Globus pallidus (tissue), 1 donor: Measurements from ENCODE around the gene GMNN.
"Not testable (repeated sequence)": the region's sequence is repeated elsewhere in the genome, so short reads cannot be mapped to it uniquely, and the experiment has no call there.

Source experiments
- DNase-seq: peaks from one replicate; pipeline ENCODE4 v3.0.0-alpha.2; 2015; ENCODE audit warnings: low spot score

GMNN gene

DNA sequence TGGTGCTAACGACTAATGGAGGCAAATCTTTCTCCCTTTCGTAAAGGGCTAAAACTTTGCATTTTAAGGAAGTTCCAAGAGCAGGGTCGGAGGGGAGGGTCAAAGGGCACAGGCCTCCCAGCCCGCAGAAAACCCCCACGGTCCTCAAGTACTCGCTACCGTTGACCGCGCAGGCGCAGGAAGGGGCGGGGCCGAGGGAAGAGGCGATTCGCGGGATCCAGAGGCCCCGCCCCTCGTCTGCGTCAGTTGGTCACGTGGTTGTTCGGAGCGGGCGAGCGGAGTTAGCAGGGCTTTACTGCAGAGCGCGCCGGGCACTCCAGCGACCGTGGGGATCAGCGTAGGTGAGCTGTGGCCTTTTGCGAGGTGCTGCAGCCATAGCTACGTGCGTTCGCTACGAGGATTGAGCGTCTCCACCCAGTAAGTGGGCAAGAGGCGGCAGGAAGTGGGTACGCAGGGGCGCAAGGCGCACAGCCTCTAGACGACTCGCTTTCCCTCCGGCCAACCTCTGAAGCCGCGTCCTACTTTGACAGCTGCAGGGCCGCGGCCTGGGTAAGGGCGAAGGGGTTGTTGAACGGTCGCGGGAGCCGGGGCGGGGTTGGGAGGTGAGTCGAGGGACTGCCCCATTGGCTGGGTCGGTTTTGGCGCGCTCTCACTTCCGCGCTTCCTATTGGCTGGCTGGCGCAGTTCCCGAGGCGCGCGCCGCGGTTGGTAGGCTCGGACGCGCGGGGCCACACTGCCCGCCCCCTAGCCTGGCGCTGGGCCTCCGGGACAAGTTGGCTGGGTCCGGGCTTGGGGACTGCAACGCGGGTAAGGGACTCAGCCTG, at the start of gene GMNN:
TSS of gene GMNN (plus strand) at position 242 of the 824 bp plus-strand sequence. CDS start 2,310 bp downstream, outside the sequence.
- DNase-seq: peak; percentile 97

DNA sequence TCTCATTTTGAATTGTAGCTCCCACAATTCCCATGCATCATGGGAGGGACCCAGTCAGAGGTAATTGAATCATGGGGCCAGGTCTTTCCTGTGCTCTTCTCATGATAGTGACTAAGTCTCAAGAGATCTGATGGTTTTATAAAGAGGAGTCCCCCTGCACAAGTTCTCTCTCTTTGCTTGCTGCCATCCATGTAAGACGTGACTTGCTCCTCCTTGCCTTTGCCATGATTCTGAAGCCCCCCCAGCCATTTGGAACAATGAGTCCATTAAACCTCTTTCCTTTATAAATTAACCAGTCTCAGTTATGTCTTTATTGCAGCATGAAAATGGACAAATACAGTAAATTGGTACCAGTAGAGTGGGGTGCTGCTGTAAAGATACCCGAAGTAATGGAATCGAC, 44.1 kb upstream of the GMNN start:
- not testable (repeated sequence) for DNase-seq

DNA sequence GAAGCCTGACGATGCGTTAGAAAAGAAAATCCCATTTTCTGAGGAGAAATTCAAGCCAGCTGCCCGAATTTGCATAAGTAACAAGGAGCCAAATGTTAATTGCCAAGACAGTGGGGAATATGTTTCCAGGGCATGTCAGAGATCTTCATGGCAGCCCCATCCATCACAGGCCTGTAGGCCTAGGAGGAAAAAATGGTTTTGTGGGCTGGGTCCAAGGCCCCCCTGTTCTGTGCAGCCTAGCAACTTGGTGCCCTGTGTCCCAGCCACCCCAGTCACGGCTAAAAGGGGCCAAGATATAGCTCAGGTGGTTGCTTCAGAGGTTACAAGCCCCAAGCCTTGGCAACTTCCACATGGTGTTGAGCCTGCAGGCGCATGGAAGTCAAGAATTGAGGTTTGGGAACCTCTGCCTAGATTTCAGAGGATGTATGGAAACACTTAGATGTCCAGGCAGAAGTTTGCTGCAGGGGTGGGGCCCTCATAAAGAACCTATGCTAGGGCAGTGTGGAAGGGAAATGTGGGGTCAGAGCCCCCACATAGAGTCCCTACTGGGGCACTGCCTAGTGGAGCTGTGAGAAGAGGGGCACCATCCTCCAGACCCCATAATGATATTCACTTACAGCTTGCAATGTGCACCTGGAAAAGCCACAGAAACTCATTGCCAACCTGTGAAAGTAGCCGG, 43.1 kb upstream of the GMNN start:
- not testable (repeated sequence) for DNase-seq

DNA sequence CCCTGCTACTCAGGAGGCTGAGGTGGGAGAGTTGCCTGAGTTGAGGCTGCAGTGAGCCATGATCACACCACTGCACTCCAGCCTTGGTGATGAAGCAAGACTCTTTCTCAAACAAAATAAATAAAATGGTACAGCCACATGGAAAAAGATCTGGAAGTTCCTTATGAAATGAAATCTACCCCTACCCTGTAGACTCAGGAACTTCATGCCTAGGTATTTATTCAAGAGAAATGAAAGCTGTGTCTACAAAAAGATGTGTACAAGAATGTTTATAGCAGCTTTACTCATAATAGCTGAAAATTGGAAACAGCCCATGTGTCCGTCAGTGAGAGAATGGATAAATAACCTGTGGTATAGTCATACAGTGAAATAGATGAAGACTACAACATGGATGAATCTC, 40.6 kb upstream of the GMNN start:
- no peak for DNase-seq

DNA sequence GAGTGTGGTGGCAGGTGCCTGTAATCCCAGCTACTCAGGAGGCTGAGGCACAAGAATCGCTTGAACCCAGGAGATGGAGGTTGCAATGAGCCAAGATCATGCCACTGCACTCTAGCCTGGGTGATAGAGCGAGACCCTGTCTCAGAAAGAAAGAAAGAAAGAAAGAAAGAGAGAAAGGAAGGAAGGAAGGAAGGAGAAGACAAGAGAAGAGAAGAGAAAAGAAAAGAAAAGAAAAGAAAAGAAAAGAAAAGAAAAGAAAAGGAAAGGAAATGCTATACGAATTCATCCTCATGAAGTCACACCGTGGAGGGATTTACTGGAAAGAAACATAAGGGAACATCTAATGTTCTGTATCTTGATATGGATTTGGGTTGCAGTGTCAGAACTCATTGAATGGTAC, 40.0 kb upstream of the GMNN start:
- DNase-seq: not testable (repeated sequence)

DNA sequence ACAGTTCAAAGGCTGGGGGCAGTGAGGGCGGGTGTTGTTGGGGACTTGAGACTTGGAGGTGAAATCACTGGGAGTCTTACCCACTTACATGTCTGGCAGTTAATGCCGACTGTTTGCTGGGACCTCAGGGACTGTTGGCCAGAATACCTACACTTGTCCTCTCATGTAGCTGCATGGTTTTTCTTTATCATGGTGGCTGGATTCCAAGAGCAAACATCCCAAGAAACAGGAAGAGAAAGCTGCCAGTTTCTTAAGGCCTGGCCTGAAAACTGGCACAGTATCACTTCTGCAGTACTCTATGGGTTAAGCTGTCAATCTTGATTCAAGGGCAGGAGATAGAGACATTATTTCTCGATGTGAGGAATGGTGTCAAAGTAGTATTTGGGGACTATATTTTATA, 36.0 kb upstream of the GMNN start:
- DNase-seq: no peak

DNA sequence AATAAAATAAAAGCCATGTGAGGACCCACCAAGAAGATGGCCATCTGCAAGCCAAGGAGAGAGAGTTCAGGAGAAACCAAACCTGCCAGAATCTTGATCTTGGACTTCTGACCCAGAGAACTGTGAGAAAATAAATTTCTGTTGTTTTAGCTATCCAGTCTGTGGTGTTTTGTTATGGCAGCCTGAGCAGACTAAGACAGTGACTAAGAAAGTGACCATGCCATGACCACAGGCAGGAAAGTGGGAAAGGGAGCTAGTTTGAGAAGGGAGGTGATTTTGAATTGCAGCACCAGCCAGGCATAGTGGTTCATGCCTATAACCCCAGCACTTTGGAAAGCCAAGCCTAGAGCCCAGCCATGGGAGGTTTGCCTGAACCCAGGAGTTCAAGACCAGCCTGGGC, 33.9 kb upstream of the GMNN start:
- no peak for DNase-seq

DNA sequence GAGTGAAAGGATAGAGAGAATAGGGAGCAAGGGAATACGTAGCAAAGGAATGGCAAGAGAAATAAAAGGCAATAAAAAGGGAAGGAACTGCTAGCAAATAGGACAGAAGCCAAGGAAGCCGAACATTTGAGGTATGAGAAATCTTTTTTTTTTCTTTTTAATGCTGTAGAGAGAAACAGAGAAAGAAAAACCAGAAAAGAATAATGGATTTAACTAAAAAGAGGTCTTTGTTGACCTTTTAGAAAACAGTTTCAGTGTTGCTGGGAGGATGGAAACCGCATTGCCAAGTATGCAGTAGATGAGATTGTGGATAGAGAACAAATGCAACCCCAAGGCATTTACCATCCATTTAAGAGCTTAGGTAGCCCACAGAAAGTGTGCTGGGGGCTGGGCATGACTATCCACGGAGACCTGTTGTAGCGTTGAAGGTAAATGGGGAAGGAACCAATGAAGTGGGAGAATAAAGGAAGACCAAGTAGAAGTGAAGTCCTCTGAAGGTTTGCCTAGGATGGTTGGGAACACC, 32.5 kb upstream of the GMNN start:
- DNase-seq: no peak

DNA sequence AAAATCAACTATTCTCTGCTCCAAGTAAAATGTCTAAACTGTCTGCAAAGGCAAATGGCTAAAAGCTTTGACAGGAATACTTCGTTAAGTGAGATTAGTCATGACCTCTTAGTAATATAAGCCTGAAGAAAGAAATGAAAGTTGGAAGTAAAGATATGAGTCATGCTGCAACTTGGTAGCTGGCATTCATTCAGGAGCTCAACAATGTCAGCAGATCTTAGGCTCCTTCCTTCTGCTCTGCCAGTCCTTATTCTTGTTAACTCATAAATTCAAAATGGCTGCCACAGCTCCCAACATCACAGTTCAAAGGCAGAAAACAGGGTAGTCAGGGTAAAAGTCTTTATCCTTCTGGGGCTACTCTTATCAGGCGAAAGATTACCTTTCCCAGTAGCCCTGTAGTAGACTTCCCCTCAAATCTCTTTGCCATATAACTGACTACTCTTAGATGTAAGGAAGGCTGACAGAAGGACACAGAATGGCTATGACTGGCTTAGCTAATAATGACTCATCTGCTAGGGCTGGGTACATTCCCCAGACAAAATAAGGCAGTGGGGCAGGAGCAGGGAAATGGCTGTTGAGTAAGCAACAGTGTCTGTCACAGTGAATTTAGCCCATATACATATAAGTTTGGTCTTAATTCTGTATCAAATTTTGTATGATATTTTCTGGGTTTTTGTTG, 31.3 kb upstream of the GMNN start:
- no peak for DNase-seq

DNA sequence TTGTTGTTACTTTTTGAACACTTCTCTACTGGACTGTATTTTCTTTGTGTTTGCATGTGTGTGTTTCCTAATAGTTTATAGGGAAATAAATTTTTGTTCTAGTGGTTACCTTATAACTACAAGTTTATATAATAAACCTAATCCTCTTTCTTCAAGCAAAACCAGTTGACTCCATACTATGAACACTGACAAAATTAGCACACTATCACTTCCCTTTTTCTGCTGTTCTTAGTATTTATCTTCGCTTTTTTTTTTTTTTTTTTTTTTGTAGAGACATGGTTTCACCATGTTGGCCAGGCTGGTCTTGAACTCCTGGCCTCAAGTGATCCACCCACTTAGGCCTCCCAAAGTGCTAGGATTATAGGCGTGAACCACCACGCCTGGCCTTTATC, 30.8 kb upstream of the GMNN start:
- no peak for DNase-seq

DNA sequence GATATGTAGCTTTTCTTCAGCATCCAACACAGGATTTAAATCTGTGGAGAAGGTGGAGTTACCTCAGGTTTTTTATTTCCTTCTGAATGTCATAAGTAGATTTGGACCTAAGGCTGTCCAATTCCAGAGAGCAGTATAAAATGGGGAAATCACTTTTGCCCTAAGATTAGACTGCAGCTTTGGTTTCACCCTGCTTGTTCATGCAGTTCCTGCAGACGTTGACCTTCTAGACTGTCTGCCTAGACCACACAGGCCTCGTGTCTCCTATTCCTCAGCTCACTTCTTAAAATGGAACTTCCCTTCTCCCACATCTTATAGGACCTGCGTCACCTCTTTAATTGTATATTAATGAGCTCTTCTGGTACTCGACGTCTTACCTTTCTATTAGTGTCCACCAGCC, 29.8 kb upstream of the GMNN start:
- peak; percentile 65 for DNase-seq

DNA sequence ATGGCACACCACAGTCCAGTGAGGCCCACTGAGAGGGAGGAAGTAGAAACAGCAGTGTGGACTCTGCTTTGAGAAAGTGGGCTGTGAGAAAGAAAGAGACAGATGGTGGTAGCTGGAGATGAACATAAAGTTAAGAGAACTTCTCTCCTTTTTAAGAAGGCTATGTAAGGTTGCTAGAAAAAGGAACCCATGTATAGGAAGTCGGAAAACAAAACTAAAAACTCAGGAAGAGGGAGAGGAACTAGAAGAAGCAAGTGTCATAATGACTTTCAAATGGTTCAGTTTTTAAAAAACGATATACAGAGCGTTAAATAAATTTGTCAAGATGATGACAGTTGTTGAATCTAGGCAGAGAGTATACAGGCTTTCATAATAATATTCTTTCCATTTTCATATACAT, 25.4 kb upstream of the GMNN start:
- DNase-seq: no peak

DNA sequence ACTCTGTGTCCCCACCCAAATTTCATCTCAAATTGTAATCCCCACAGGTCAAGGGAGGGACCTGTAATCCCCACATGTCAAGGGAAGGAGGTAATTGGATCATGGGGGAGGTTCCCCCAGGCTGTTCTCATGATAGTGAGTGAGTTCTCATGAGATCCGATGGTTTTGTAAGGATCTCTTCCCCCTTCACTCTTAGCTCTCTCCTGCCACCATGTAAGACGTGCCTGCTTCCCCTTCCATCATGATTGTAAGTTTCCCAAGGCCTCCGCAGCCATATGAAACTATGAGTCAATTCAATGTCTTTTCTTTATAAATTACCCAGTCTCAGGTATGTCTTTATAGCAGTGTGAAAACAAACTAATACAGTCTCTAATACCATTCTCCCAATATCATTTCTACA, 23.9 kb upstream of the GMNN start:
- DNase-seq: not testable (repeated sequence)

DNA sequence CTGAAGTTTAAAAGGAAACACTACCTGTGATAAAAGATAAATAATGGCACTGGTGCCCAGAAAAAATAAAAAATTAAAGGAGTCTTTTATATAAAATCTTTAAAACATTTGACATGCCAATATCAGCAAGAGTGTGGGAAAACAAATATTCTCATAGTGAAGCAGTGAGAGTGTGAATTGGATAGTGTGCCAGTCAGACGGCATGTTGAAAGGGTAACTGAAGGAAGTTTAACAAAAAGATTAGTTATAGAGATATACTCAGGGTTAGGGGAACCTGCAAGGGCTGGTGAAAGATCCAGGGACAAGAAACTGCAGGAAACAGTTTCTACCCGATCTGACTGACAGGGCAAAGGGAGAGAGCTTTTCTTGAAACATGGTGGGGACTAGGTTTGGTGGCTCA, 22.2 kb upstream of the GMNN start:
- DNase-seq: no peak

DNA sequence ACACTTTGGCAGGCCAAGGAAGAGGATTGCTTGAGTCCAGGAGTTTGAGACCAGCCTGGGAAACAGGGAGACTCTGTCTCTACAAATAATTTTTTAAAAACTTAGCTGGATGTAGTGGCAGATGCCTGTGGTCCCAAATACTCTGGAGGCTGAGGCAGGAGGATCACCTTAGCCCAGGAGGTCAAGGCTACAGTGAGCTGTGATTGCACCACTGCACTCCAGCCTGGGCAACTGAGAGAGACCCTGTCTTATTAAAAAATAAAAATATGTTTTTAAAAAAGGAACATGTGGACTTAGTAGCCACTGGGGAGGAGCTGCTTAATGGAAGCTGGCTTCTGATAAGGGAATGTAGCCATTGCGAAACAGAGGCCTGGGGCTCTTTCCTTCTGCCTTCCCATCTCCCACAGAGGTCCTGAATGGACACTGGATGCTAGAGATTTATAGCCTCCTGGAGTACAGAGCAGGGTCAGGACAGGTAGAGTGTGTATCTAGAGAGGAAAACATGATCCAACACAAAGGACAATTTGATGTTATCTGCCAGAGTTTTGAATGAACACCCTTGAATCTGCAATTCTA, 21.7 kb upstream of the GMNN start:
- no peak for DNase-seq

DNA sequence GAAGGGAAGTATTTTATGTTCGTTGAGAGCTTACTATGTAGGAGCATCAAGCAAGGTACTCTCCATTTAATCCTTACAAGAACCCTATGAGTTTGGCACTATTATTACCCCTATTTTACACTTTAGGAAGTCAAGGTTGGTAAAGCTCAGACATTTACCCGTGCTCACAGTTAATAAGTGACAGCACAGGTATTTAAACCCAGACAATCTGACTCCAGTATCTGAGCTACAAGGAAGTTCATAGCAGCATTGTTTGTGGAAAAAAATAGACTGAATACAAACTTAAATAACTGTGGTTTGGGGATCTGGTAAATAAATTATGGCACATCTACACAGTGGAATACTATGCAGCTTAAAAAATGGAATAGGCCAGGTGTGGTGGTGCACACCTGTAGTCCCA, 21.2 kb upstream of the GMNN start:
- DNase-seq: no peak

DNA sequence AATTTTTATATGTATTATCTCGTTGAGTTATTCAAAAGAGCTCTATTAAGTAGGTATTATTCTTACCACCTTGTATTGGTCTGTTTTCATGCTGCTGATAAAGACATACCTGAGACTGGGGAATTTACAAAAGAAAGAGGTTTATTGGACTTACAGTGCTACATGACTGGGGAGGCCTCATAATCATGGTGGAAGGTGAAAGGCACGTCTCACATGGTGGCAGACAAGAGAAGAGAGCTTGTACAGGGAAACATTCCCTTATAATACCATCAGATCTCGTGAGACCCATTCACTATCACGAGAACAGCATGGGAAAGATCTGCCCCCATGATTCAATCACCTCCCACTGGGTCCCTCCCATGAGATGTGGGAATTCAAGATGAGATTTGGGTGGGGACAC, 20.4 kb upstream of the GMNN start:
- DNase-seq: not testable (repeated sequence)

DNA sequence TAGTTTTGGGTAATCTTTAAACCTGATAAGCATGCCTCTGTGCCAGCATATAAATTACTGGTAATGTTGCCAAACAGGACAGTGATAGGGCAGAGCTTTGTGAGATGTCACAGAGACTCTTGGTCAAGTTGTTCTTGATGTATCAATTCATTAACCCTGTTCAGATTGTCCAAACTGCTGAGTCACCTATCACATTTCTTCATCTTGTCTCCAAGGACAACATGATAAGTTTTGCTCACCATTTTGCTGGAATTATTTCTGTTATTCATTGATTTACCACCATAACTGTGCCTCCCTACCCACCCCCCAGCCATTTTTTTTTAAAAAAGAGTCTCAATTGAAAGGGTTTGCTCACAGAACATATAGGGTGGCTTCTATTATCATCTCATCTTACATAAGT, 19.5 kb upstream of the GMNN start:
- DNase-seq: no peak

DNA sequence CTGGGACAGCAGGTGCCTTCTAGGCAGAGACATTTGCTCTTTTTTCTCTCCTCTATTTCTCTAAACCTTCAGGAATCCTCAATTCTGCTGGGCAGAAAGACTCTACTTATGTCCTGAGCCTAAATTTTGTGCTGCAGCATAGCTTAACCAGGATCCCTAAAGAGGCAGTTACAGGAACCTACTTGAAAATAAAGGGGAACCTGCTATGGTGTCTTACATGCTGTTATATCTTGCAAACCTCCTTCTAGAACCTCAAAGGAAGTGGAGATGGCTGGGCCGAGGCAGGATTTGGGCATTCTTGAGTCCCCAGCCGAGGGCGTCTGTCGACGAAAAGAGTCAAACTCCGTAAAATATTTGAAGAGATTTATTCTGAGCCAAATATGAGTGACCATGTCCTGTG, 17.1 kb upstream of the GMNN start:
- no peak for DNase-seq

DNA sequence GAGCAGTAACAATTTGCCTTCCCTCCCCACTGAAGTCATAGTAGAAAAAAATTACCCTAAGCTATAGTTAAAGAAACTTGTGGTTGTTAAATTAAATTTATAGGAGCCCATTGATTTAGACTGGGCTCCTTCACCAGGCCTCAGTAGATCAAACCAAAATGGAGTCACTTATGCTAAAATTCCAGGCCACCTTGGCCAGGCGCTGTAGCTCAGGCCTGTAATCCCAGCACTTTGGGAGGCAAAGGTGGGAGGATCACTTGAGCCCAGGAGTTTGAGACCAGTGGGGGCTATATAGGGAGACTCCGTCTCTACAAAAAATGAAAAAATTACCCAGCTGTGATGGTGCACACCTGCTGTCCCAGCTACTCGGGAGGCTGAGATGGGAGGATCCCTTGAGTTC, 15.0 kb upstream of the GMNN start:
- DNase-seq: no peak

DNA sequence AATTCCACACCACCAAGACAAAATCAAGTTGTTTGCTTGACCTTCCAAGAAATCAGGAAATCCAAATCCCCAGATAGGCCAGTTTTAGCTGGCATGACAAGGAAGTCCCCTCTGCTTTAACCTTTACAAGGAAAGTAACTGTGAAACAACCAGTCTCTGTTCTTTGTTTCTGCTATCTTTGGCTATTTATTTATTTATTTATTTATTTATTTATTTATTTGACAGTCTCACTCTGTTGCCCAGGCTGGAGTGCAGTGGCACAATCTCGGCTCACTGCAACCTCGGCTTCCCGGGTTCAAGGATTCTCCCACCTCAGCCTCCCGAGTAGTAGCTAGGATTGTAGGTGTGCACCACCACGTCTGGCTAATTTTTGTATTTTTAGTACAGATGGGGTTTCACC, 14.5 kb upstream of the GMNN start:
- DNase-seq: no peak

DNA sequence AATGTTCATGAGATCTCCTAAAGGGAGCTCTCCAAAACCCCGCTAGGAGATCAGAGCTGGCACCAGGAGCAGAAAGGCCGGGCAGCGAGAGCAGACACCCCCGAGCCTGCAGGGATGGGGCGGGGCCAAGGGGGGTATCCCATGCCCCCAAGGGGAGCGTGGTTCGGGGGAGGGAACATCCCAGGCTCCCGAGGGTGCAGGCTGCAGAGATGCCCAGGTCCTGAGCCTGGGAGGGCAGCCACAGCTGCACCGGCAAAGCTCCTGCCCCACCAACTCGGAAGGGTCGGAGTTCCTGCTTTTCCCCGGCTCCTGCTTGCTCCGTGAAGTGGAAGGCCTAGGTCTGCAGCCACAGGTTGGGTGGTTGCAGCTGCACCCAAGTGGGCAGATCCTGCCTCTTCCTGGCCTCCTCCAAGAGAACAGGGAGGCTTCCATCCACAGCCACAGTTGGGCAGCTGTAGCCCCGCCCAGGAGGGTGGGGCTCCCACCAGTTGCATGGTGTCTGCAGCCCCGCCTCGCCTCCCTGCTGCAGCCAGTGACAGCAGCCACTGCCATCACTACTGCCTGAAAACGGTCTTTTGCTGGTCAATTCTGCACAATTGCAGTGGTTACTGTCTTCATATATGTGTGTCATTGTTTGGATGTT, 13.4 kb upstream of the GMNN start:
- DNase-seq: no peak
